HCT116 (cell line): ENCODE results near the gene CFAP99.

Experiments
- ATF3 ChIP-seq: IDR thresholded peaks from 2 replicates; pipeline ENCODE4 v1.6.1; 2012
- CTCF ChIP-seq, 3 experiments: fragments of 200-600 bp in 1 of 3; sonication (generic) in 1 of 3; IDR thresholded peaks in 2 of 3; conservative IDR thresholded peaks in 1 of 3; 2 replicates each; pipeline ENCODE4 v1.5.1; 2012 to 2017; ENCODE audit warnings: low read depth in 2 of 3, low read length in 2 of 3, antibody characterized with exemption in 1 of 3, borderline replicate concordance in 1 of 3, control low read depth in 1 of 3, mild to moderate bottlenecking in 1 of 3, mixed read lengths in 1 of 3, mixed run types in 1 of 3, moderate library complexity in 1 of 3; ENCODE audit not compliant: insufficient read depth in 1 of 3
- EGR1 ChIP-seq: IDR thresholded peaks from 2 replicates; pipeline ENCODE4 v1.6.1; 2012; ENCODE audit warnings: low read depth
- EZH2 ChIP-seq: fragments of 200-600 bp; sonication (generic); IDR thresholded peaks from 2 replicates; pipeline ENCODE4 v1.6.1; 2017; ENCODE audit warnings: antibody characterized with exemption, mixed run types
- MAX ChIP-seq: IDR thresholded peaks from 2 replicates; pipeline ENCODE4 v1.6.1; 2012
- POLR2A ChIP-seq: IDR thresholded peaks from 2 replicates; pipeline ENCODE4 v1.7.0; 2011; ENCODE audit warnings: borderline replicate concordance; ENCODE audit not compliant: insufficient read depth, insufficient read length; ENCODE audit errors: extremely low read depth
- RAD21 ChIP-seq: IDR thresholded peaks from 2 replicates; pipeline ENCODE4 v1.6.1; 2012; ENCODE audit warnings: low read depth, mild to moderate bottlenecking
- REST ChIP-seq: IDR thresholded peaks from 2 replicates; pipeline ENCODE4 v1.6.1; 2012; ENCODE audit warnings: low read depth
- SRF ChIP-seq: IDR thresholded peaks from 2 replicates; pipeline ENCODE4 v1.6.1; 2012; ENCODE audit warnings: low read depth
- YY1 ChIP-seq: IDR thresholded peaks from 2 replicates; pipeline ENCODE4 v1.6.1; 2011; ENCODE audit warnings: low read length, low read depth, moderate library complexity, mild to moderate bottlenecking; ENCODE audit not compliant: insufficient replicate concordance; ENCODE audit errors: extremely low read depth

- TF ChIP-seq POLR2A (no peak), CTCF (IDR thresholded peaks at IDR 0.05 in 2 of 3, conservative IDR thresholded peaks at IDR 0.05 in 1 of 3; ENCODE audit: borderline replicate concordance in 1 of 3, insufficient read depth in 1 of 3, low read depth in 2 of 3, low read length in 2 of 3) (no peak), RAD21 (no peak), EZH2 (no peak), EGR1 (no peak), MAX (no peak), YY1 (no peak), SRF (no peak), ATF3 (no peak), REST (no peak)
These were observed 11.8 kb upstream of the CFAP99 start for GRCh38 chr4:2406920-2407319.
